Measurements from ENCODE around the gene KIF19. TPM values are rescaled to one million over a fixed set of nuclear protein-coding genes. Genes with fewer than 3 reads are reported as not detected.

KIF19 gene
- total RNA-seq, 6 donors from 2014 or later, result 0.46 to 13.7 (median 3.8) TPM

DNA sequence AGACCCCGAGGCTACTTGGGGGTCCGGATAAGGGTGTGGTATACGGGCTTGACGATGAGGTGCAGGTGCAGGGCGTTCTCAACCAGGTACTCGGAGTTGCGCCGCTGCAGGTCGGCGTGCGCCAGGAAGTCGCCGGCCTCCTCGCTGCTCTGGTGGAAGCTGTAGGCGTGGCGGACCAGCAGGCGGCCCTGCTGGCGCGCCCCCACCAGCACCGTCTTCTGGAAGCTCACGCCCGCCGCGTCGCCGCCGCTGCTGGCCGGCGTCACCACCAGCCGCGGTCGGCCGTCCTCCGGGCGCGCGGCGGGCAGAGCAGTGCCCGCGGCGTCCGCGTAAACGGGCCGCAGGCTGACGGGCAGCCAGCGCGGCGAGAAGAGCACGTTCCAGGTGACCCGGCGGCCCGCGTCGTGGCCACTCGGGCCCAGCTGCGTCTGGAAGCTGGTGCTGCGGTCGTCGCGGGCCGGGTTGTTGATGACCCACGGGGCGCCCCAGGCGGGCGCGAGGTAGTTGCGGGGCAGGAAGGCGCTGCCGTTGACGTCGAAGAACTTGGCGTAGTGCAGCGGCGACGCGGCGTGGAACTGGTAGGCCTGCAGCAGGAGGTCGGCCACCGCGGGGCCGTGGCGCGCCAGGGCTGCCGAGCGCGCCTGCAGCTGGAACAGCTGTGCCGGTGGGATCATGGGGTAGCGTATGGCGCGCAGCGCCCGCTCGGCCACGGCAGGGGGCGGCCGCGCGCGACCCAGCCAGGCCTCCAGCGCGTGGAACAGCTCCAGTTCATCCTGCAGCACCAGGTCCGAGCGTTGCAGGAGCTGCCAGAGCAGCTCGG, 30.8 kb downstream of the KIF19 start:
- peak overlapping the region in 2 of 4 donors; percentile 13 to 27 for H3K4me3 ChIP-seq
- H3K36me3 ChIP-seq, result no peaks in the 10 kb centered on the region
- no peak overlapping the region for H3K27ac ChIP-seq
- DNase-seq (peak in 1 of 2 donors; percentile 84), ATAC-seq (ENCODE audit: low FRiP score in 2 of 2) (no peak)
- no peak for TF ChIP-seq POLR2A (IDR thresholded peaks at IDR 0.05)
- TF ChIP-seq POLR2AphosphoS5 (IDR thresholded peaks at IDR 0.05), result no peak
- no peak for TF ChIP-seq EP300 (IDR thresholded peaks at IDR 0.05)
- TF ChIP-seq, protein P1, sequence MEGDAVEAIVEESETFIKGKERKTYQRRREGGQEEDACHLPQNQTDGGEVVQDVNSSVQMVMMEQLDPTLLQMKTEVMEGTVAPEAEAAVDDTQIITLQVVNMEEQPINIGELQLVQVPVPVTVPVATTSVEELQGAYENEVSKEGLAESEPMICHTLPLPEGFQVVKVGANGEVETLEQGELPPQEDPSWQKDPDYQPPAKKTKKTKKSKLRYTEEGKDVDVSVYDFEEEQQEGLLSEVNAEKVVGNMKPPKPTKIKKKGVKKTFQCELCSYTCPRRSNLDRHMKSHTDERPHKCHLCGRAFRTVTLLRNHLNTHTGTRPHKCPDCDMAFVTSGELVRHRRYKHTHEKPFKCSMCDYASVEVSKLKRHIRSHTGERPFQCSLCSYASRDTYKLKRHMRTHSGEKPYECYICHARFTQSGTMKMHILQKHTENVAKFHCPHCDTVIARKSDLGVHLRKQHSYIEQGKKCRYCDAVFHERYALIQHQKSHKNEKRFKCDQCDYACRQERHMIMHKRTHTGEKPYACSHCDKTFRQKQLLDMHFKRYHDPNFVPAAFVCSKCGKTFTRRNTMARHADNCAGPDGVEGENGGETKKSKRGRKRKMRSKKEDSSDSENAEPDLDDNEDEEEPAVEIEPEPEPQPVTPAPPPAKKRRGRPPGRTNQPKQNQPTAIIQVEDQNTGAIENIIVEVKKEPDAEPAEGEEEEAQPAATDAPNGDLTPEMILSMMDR (IDR thresholded peaks at IDR 0.05), result no peak
- H3K4me1 ChIP-seq, result peaks cover 6 to 25% (median 10%) of the 10 kb centered on the region in 4 donors
- WGBS, 2 donors, result 1 to 9% methylated on average over 18 to 74 of the region's 105 CpGs
- H3K9me3 ChIP-seq, result no peaks in the 10 kb centered on the region
- H3K27me3 ChIP-seq, result peaks cover 0 to 60% (median 34%) of the 10 kb centered on the region in 4 donors

DNA sequence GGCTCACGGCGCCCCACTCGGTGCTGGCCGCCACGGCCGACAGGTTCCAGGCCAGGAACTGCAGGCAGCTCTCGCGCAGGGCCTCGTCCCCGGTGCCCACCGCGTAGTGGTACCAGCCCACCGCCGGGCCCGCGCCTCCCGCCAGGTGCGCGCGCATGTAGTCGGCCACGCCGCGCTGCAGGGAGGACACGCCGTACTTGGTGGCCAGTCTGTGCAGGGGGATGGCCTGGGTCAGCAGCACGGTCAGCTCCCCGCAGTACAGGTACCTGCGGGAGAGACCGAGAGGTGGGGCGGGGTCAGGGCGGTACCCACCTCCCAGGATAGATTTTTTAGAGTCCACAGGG, 31.4 kb downstream of the KIF19 start:
- no peak for ATAC-seq (ENCODE audit: low FRiP score in 2 of 2)
- peaks cover 0 to 59% (median 31%) of the 10 kb centered on the region in 4 donors for H3K27me3 ChIP-seq

DNA sequence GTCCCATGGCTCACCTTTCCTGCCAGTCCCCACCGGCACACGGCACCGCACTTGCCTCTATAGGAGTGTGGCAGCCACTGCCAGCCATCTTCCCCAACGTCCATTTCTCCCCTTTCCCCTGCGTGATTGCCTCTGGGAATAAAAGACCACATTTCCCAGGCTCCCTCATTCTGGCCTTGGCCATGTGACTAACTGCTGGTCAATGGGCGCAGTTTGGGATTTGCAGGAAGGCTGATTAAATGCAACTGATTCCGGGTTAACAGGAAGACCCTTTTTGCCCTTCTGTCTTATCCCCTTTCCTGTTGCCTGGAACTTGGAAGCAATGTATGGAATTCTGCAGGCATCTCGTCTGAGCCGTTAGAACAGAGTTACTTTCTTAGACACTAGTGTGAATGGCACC, 32.7 kb downstream of the KIF19 start:
- WGBS, 2 donors, result 76 to 82% methylated on average over 9 of the region's 9 CpGs
- DNase-seq (no peak), ATAC-seq (ENCODE audit: low FRiP score in 2 of 2) (no peak)
- no peak overlapping the region for H3K4me3 ChIP-seq
- TF ChIP-seq, protein P1 (IDR thresholded peaks at IDR 0.05), result no peak
- no peak for TF ChIP-seq POLR2A (IDR thresholded peaks at IDR 0.05)
- TF ChIP-seq EP300 (IDR thresholded peaks at IDR 0.05), result no peak
- no peak for TF ChIP-seq POLR2AphosphoS5 (IDR thresholded peaks at IDR 0.05)
- no peak overlapping the region for H3K27ac ChIP-seq
- H3K36me3 ChIP-seq, result no peaks in the 10 kb centered on the region
- no peaks in the 10 kb centered on the region for H3K9me3 ChIP-seq
- H3K4me1 ChIP-seq, result peaks cover 6 to 21% (median 10%) of the 10 kb centered on the region in 4 donors
- H3K27me3 ChIP-seq, result peaks cover 0 to 52% (median 25%) of the 10 kb centered on the region in 4 donors

More for the DNA sequence above, 31.4 kb downstream of the KIF19 start:
- Histone ChIP-seq H3K4me3 (peak overlapping the region in 1 of 4 donors; percentile 27), H3K9me3 (no peaks in the 10 kb centered on the region), H3K36me3 (no peaks in the 10 kb centered on the region), H3K27ac (no peak overlapping the region), H3K4me1 (peaks cover 6 to 21% (median 10%) of the 10 kb centered on the region in 4 donors)
- no peak for TF ChIP-seq EP300 (IDR thresholded peaks at IDR 0.05)
- TF ChIP-seq, protein P1 (IDR thresholded peaks at IDR 0.05), result no peak
- TF ChIP-seq POLR2A (IDR thresholded peaks at IDR 0.05), result no peak
- no peak for TF ChIP-seq POLR2AphosphoS5 (IDR thresholded peaks at IDR 0.05)
- DNase-seq, result no peak
- WGBS, 2 donors, result 78% methylated on average over 7 of the region's 32 CpGs; no CpG with 5 or more reads in 1 of the 2 donors

DNA sequence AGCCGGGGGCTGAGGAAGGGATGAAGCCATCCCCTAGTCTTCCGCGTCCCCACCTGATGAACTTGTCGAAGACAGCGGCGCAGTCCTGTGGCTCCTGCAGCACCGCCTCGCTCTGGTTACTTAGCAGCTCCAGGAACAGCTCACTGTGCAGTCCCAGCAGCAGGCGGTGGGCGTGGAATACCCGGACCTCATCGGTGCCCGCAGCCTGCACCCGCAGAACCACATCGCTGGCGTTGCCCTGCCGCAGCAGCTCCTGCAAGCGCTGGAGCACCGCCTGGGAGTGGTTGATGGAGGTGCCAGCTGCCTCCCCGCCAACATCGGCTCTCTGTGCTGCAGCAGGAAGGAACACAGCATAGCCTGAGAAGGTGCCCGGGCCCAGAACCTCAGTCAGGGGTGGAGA, 33.9 kb downstream of the KIF19 start:
- ATAC-seq (ENCODE audit: low FRiP score in 2 of 2), result no peak
- H3K4me1 ChIP-seq, result peaks cover 6 to 21% (median 10%) of the 10 kb centered on the region in 4 donors
- no peaks in the 10 kb centered on the region for H3K9me3 ChIP-seq
- TF ChIP-seq, protein P1 (IDR thresholded peaks at IDR 0.05), result no peak
- TF ChIP-seq EP300 (IDR thresholded peaks at IDR 0.05), result no peak
- no peak for TF ChIP-seq POLR2AphosphoS5 (IDR thresholded peaks at IDR 0.05)
- TF ChIP-seq POLR2A (IDR thresholded peaks at IDR 0.05), result no peak
- H3K27ac ChIP-seq, result no peak overlapping the region
- DNase-seq, result no peak
- H3K4me3 ChIP-seq, result no peak overlapping the region
- peaks cover 0 to 41% (median 21%) of the 10 kb centered on the region in 4 donors for H3K27me3 ChIP-seq
- WGBS, 2 donors, result 93 to 98% methylated on average over 9 to 18 of the region's 22 CpGs
- H3K36me3 ChIP-seq, result no peaks in the 10 kb centered on the region
